GM23338 (cell line): ENCODE results near the gene KIFC3. TPM values are rescaled to one million over a fixed set of nuclear protein-coding genes. Genes with fewer than 3 reads are reported as not detected.

ENCODE experiments used
- ATAC-seq: fragments of 200-7000 bp; cut with Tn5 transposase; 3 replicates; pipeline ENCODE4 v1.9.1; 2020
- DNase-seq: peaks from one replicate; pipeline ENCODE4 v3.0.0-alpha.2; 2015; ENCODE audit warnings: low spot score
- H2AFZ ChIP-seq: fragments of 200-600 bp; sonication (generic); 2 replicates; pipeline ENCODE4 v1.8.0; 2016; ENCODE audit warnings: antibody characterized with exemption, mild to moderate bottlenecking, moderate library complexity
- H3F3A ChIP-seq: fragments of 200-600 bp; sonication (generic); replicated peaks from 2 replicates; pipeline ENCODE4 v1.8.0; 2017; ENCODE audit warnings: antibody characterized with exemption, mixed run types, low read depth
- H3K27ac ChIP-seq: fragments of 200-600 bp; sonication (generic); 2 replicates; pipeline ENCODE4 v1.6.1; 2016; ENCODE audit warnings: low read depth
- H3K27me3 ChIP-seq: fragments of 200-600 bp; sonication (generic); 2 replicates; pipeline ENCODE4 v1.8.0; 2016; ENCODE audit warnings: mild to moderate bottlenecking, mixed run types, moderate library complexity; ENCODE audit not compliant: insufficient read depth
- H3K36me3 ChIP-seq: fragments of 200-600 bp; sonication (generic); 2 replicates; pipeline ENCODE4 v1.8.0; 2016; ENCODE audit warnings: mild to moderate bottlenecking; ENCODE audit not compliant: insufficient read depth
- H3K4me1 ChIP-seq: fragments of 200-600 bp; sonication (generic); 2 replicates; pipeline ENCODE4 v1.8.0; 2016; ENCODE audit warnings: mild to moderate bottlenecking, moderate library complexity; ENCODE audit not compliant: insufficient read depth
- H3K4me2 ChIP-seq: fragments of 200-600 bp; sonication (generic); 2 replicates; pipeline ENCODE4 v1.7.1; 2017; ENCODE audit warnings: mixed run types
- H3K4me3 ChIP-seq: fragments of 200-600 bp; sonication (generic); 2 replicates; pipeline ENCODE4 v1.6.1; 2016; ENCODE audit warnings: mixed run types
- H3K79me2 ChIP-seq: fragments of 200-600 bp; sonication (generic); replicated peaks from 2 replicates; pipeline ENCODE4 v1.8.0; 2017; ENCODE audit warnings: mild to moderate bottlenecking; ENCODE audit not compliant: insufficient read depth
- H3K9me2 ChIP-seq: fragments of 200-600 bp; sonication (generic); 2 replicates; pipeline ENCODE4 v1.8.0; 2017; ENCODE audit not compliant: insufficient read depth
- H4K20me1 ChIP-seq: fragments of 200-600 bp; sonication (generic); replicated peaks from 2 replicates; pipeline ENCODE4 v1.8.0; 2017; ENCODE audit warnings: mild to moderate bottlenecking; ENCODE audit not compliant: insufficient read depth
- H3K27ac Mint-ChIP-seq: 2 replicates; pipeline ENCODE4 v1.8.0; 2020; ENCODE audit warnings: inconsistent platforms, mild to moderate bottlenecking, moderate library complexity, mixed read lengths
- H3K27me3 Mint-ChIP-seq: 3 replicates; pipeline ENCODE4 v1.8.0; 2022; ENCODE audit warnings: low read depth, mild to moderate bottlenecking, moderate library complexity, mixed read lengths, inconsistent platforms; ENCODE audit not compliant: insufficient read depth, poor library complexity
- H3K36me3 Mint-ChIP-seq: 3 replicates; pipeline ENCODE4 v1.8.0; 2021; ENCODE audit warnings: low read depth, mild to moderate bottlenecking, inconsistent platforms, moderate library complexity, mixed read lengths
- H3K4me1 Mint-ChIP-seq: 3 replicates; pipeline ENCODE4 v1.8.0; 2020; ENCODE audit warnings: mild to moderate bottlenecking, inconsistent platforms, mixed read lengths
- H3K4me3 Mint-ChIP-seq: 3 replicates; pipeline ENCODE4 v1.8.0; 2021; ENCODE audit warnings: moderate library complexity, mild to moderate bottlenecking, inconsistent platforms, mixed read lengths
- H3K9me3 Mint-ChIP-seq: 3 replicates; pipeline ENCODE4 v1.8.0; 2020; ENCODE audit warnings: moderate library complexity, mild to moderate bottlenecking, inconsistent platforms, mixed read lengths
- CREB1 ChIP-seq: fragments of 250-450 bp; sonication (Bioruptor Pico); IDR thresholded peaks from 2 replicates; pipeline ENCODE4 v1.5.0; 2020; ENCODE audit warnings: low read depth, mild to moderate bottlenecking, moderate library complexity
- CTCF ChIP-seq, 2 experiments: fragments of 200-600 bp in 1 of 2; sonication (generic) in 1 of 2; conservative IDR thresholded peaks; 2 replicates each; pipeline versions ENCODE4 v1.5.1 to v1.6.1; 2016 to 2017; ENCODE audit warnings: antibody characterized with exemption in 2 of 2, low read depth in 2 of 2, mild to moderate bottlenecking in 2 of 2, moderate library complexity in 1 of 2
- ETS1 ChIP-seq: IDR thresholded peaks from 2 replicates; pipeline ENCODE4 v1.6.1; 2016; ENCODE audit warnings: antibody characterized with exemption
- EZH2 ChIP-seq: fragments of 200-600 bp; sonication (generic); IDR thresholded peaks from one replicate; pipeline ENCODE4 v1.8.0; 2017; ENCODE audit warnings: antibody characterized with exemption, mild to moderate bottlenecking, low read depth; ENCODE audit not compliant: unreplicated experiment
- EZH2phosphoT487 ChIP-seq: fragments of 200-600 bp; sonication (generic); IDR thresholded peaks from one replicate; pipeline ENCODE4 v1.8.1; 2018; ENCODE audit warnings: antibody characterized with exemption; ENCODE audit not compliant: unreplicated experiment
- JUNB ChIP-seq: IDR thresholded peaks from one replicate; pipeline ENCODE4 v1.6.1; 2016; ENCODE audit warnings: antibody characterized with exemption; ENCODE audit not compliant: unreplicated experiment
- NANOG ChIP-seq: IDR thresholded peaks from 2 replicates; pipeline ENCODE4 v1.6.1; 2016; ENCODE audit warnings: antibody characterized with exemption, borderline replicate concordance
- POLR2AphosphoS5 ChIP-seq: IDR thresholded peaks from 2 replicates; pipeline ENCODE4 v1.6.1; 2016; ENCODE audit warnings: antibody characterized with exemption, low read depth
- REST ChIP-seq: IDR thresholded peaks from one replicate; pipeline ENCODE4 v1.6.1; 2018; ENCODE audit warnings: antibody characterized with exemption; ENCODE audit not compliant: unreplicated experiment
- STAT1 ChIP-seq: IDR thresholded peaks from one replicate; pipeline ENCODE4 v1.6.1; 2016; ENCODE audit warnings: antibody characterized with exemption; ENCODE audit not compliant: unreplicated experiment
- ZNF114 ChIP-seq: fragments of 250-450 bp; sonication (Bioruptor Pico); IDR thresholded peaks from 2 replicates; pipeline ENCODE4 v1.5.0; 2020; ENCODE audit warnings: mild to moderate bottlenecking, moderate library complexity
- ZNF331 ChIP-seq: fragments of 250-450 bp; sonication (Bioruptor Pico); IDR thresholded peaks from 2 replicates; pipeline ENCODE4 v1.5.0; 2020; ENCODE audit warnings: low read depth, mild to moderate bottlenecking, moderate library complexity
- ZNF462 ChIP-seq: fragments of 250-450 bp; sonication (Bioruptor Pico); IDR thresholded peaks from 2 replicates; pipeline ENCODE4 v1.5.0; 2020; ENCODE audit warnings: mild to moderate bottlenecking, moderate library complexity
- polyA plus RNA-seq: library from polyadenylated mRNA; unstranded; fragments of >200 nt; fragmentation: Nextera tagmentation; extraction: Ambion mirVana; gene quantifications from 2 replicates; pipeline ENCODE4 v1.2.1, GENCODE V29; 2016
- total RNA-seq: library from RNA; depleted of rRNA; stranded (reverse); fragments of >200 nt; shearing (Covaris generic); gene quantifications from 2 replicates; pipeline ENCODE4 v1.2.3, GENCODE V29; 2014

KIFC3 gene
- total and polyA plus RNA-seq, 2 experiments from 2014 or later, result 4.4 to 12.5 TPM

GRCh38 chr16:57771141-57771785 lies 31.0 kb downstream of the KIFC3 start:
- H3K27me3 ChIP-seq, result no peaks in the 10 kb centered on the region

More at GRCh38 chr16:57771141-57771785, 31.0 kb downstream of the KIFC3 start:
- Mint-ChIP-seq H3K27ac (no peak overlapping the region), H3K9me3 (no peaks in the 10 kb centered on the region), H3K36me3 (no peaks in the 10 kb centered on the region; the same call in 2 of the 3 replicates), H3K27me3 (peaks cover 12% of the 10 kb centered on the region), H3K4me1 (peaks cover 26% of the 10 kb centered on the region), H3K4me3 (no peak overlapping the region)
- H3K36me3 ChIP-seq, result no peaks in the 10 kb centered on the region
- TF ChIP-seq REST (no peak), POLR2AphosphoS5 (no peak), ZNF331 (CRISPR knock-in tag) (no peak), ZNF114 (CRISPR knock-in tag) (no peak), NANOG (no peak), CTCF (conservative IDR thresholded peaks at IDR 0.05; ENCODE audit: low read depth in 2 of 2) (no peak), CREB1 (no peak), JUNB (no peak), EZH2 (no peak), ZNF462 (CRISPR knock-in tag) (no peak), EZH2phosphoT487 (no peak), ETS1 (no peak), STAT1 (no peak)
- no peak overlapping the region for H3K27ac ChIP-seq
- H4K20me1 ChIP-seq, result no peaks in the 10 kb centered on the region; the same call in 1 of the 2 replicates
- H3K4me1 ChIP-seq, result peaks cover 13% of the 10 kb centered on the region
- H2AFZ ChIP-seq, result no peak overlapping the region
- peaks cover 2% of the 10 kb centered on the region for H3F3A ChIP-seq
- ATAC-seq (no peak), DNase-seq (no peak)
- no peak overlapping the region for H3K4me3 ChIP-seq
- no peak overlapping the region for H3K4me2 ChIP-seq
- no peaks in the 10 kb centered on the region for H3K79me2 ChIP-seq
- no peaks in the 10 kb centered on the region for H3K9me2 ChIP-seq
